ENCODE measurements around the gene PPP2R5A. TPM values are rescaled to one million over a fixed set of nuclear protein-coding genes. Genes with fewer than 3 reads are reported as not detected.
A peak's percentile ranks its signal among the peaks of the same experiment; 100 is the strongest.

The PPP2R5A gene
- total RNA-seq, 2 experiments from 2014 or later = 32.9 to 34.3 TPM

DNA sequence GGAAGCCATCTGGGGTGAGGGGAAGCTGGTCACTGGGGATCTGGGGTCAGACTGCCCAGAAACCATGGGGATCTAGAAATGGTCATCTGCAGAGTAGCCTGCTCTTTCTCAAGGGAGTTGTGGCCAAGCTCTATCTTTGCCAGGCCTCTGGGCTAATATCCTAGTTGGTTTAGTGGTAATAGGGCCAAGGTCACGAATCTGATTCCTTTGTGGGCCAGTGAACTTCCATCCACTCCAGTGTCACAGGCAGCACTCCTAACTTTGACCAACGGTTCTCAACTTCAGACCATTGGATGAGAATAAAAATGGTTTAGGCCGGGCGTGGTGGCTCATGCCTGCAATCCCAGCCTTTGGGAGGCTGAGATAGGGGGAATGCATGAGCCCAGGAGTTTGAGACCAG, 28.1 kb upstream of the PPP2R5A start:
- peaks cover 7% of the 10 kb centered on the region for H3K36me3 Mint-ChIP-seq
- no peak overlapping the region for H3K4me3 Mint-ChIP-seq
- H3K9me3 Mint-ChIP-seq = peaks cover 5% of the 10 kb centered on the region
- peaks cover 35% of the 10 kb centered on the region for H3K4me1 Mint-ChIP-seq
- H3K27me3 Mint-ChIP-seq = no peaks in the 10 kb centered on the region
- no peak for DNase-seq
- no peak overlapping the region for H3K27ac Mint-ChIP-seq

DNA sequence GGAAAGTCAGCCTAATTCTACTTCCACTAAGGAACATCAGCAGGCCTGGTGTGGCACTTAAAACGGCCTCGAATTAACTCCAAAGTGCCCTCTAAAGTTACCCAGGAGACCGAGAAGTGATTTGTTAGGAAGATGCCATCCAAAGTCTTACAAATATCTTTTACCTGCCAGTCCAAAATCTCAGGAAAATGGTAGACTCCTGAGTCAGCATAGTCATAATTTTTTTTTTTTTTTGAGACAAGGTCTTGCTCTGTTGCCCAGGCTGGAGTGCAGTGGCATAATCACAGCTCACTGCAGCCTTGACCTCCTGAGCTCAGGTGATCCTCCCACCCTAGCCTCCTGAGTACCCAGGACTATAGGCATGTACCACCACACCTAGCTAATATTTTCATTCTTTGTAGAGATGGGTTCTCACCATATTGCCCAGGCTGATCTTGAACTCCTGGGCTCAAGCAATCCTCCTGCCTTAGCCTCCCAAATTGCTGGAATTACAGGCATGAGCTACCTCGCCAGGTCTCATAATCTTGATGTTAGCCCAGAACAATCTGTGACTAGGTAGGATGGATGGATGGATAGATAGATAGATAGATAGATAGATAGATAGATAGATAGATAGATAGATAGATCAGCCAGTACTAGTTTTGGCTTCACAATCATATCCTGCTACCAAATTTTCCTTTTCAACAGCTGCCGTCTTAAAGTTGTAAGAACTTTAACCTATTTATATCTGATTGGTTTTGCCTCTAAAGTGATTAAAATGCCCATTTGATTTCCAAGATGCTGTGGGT, 25.3 kb upstream of the PPP2R5A start:
- H3K4me3 Mint-ChIP-seq = no peak overlapping the region
- H3K27me3 Mint-ChIP-seq = no peaks in the 10 kb centered on the region
- peaks cover 4% of the 10 kb centered on the region for H3K9me3 Mint-ChIP-seq
- peaks cover 25% of the 10 kb centered on the region for H3K4me1 Mint-ChIP-seq
- peaks cover 7% of the 10 kb centered on the region for H3K36me3 Mint-ChIP-seq
- DNase-seq = no peak
- no peak overlapping the region for H3K27ac Mint-ChIP-seq

DNA sequence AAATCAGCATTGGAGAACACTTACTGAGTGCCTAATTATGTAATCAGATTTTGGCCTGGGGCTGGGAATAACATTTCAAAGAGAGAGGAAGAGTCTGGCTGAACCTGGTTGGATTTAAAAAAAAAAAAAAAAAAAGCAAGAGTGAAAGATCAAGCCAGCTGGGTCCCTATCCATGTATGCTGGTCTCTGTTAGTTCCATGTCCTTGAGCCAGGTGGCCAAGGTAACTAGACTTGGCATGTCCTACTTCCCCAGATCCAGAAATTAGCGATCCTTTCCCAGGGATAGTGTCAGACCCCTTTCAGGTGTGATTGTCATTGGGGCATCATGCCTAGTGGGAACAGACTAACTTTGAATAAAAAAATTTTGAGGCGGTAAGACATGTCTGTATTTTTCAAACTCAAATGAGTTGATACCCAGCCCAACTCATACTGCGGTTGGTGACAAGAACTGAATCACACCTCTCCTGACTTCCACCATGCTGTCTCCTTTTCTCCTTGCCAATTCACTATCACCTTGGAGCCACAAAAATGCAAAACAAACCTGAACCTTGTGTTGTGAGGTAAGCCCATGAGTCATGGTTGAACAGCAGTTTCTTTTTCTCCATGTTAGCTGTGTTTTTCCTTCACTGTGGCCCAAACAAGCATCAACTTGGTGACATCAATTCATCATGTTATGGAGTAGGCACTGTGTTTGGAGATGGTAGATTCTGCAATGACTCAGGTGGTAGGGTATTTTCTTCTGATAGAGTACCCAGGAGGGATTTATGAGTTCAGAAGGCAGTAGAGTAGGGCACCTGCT, 24.5 kb upstream of the PPP2R5A start:
- no peak overlapping the region for H3K4me3 Mint-ChIP-seq
- H3K9me3 Mint-ChIP-seq = no peaks in the 10 kb centered on the region
- H3K27ac Mint-ChIP-seq = no peak overlapping the region
- no peak for DNase-seq
- H3K36me3 Mint-ChIP-seq = peaks cover 2% of the 10 kb centered on the region
- peaks cover 17% of the 10 kb centered on the region for H3K4me1 Mint-ChIP-seq
- no peaks in the 10 kb centered on the region for H3K27me3 Mint-ChIP-seq

DNA sequence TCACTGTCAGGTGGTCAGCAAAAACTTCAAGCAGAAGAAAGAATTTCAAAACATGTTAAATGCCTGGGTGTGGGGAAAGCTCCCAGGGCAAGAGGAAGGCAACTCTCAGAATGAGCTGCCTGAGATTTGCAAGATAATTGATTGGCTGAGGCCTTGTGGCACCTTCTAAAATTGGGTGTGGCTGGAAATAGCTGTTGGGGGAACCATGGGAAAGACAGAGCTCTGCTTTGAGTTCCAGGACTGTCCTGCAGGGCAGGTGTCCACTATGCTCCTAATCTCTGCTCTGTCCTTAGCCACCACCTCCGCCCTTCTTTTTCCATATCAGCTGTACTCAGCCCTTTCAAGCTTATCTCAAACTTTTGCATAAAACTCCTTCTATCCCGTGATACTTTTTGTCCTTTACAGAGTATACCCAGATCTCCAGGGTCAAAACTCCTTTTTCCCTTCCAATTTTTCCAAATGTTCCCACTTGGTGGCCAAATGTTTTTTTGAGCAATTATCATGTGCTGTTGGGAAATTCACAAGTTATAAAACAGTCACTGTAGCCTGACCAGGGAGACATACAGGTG, 23.8 kb upstream of the PPP2R5A start:
- no peak overlapping the region for H3K4me3 Mint-ChIP-seq
- DNase-seq = no peak
- no peak overlapping the region for H3K27ac Mint-ChIP-seq
- H3K9me3 Mint-ChIP-seq = no peaks in the 10 kb centered on the region
- H3K36me3 Mint-ChIP-seq = peaks cover 2% of the 10 kb centered on the region
- H3K27me3 Mint-ChIP-seq = no peaks in the 10 kb centered on the region
- H3K4me1 Mint-ChIP-seq = peaks cover 10% of the 10 kb centered on the region

GRCh38 chr1:212267017-212267416, 18.2 kb upstream of the PPP2R5A start:
- H3K36me3 Mint-ChIP-seq = no peaks in the 10 kb centered on the region
- no peaks in the 10 kb centered on the region for H3K27me3 Mint-ChIP-seq
- H3K9me3 Mint-ChIP-seq = no peaks in the 10 kb centered on the region
- H3K4me1 Mint-ChIP-seq = no peaks in the 10 kb centered on the region
- no peak overlapping the region for H3K27ac Mint-ChIP-seq
- H3K4me3 Mint-ChIP-seq = no peak overlapping the region
- no peak for DNase-seq

DNA sequence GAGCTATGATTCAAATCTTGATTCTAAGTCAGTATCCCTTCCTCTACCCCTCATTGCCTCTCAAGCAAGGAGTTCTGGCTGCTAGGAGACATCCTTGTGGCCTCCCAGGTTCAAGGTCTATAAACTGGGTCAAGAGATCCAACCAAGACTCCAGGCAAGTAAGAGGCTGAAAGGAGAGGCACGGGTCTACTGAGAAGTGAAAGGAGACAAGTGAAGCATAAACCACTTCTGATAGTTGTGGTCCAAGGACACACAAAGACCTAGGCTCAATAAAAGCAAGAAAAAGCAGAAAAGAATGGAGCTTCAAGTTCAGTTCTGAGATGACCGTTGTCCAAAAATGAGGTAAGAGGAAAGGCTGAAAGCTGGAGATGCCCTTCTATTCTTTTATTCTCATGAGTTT, 17.8 kb upstream of the PPP2R5A start:
- H3K4me1 Mint-ChIP-seq = no peaks in the 10 kb centered on the region
- H3K9me3 Mint-ChIP-seq = no peaks in the 10 kb centered on the region
- no peak for DNase-seq
- H3K27me3 Mint-ChIP-seq = no peaks in the 10 kb centered on the region
- H3K4me3 Mint-ChIP-seq = no peak overlapping the region
- H3K36me3 Mint-ChIP-seq = no peaks in the 10 kb centered on the region
- H3K27ac Mint-ChIP-seq = no peak overlapping the region

GRCh38 chr1:212269306-212269705, 15.9 kb upstream of the PPP2R5A start:
- no peak overlapping the region for H3K27ac Mint-ChIP-seq
- H3K36me3 Mint-ChIP-seq = no peaks in the 10 kb centered on the region
- H3K4me3 Mint-ChIP-seq = no peak overlapping the region
- H3K4me1 Mint-ChIP-seq = no peaks in the 10 kb centered on the region
- H3K27me3 Mint-ChIP-seq = no peaks in the 10 kb centered on the region
- no peaks in the 10 kb centered on the region for H3K9me3 Mint-ChIP-seq
- DNase-seq = no peak

GRCh38 chr1:212270564-212270963, 14.6 kb upstream of the PPP2R5A start:
- H3K36me3 Mint-ChIP-seq = no peaks in the 10 kb centered on the region
- no peaks in the 10 kb centered on the region for H3K9me3 Mint-ChIP-seq
- H3K4me1 Mint-ChIP-seq = no peaks in the 10 kb centered on the region
- no peaks in the 10 kb centered on the region for H3K27me3 Mint-ChIP-seq
- H3K27ac Mint-ChIP-seq = no peak overlapping the region
- no peak overlapping the region for H3K4me3 Mint-ChIP-seq
- DNase-seq = no peak

DNA sequence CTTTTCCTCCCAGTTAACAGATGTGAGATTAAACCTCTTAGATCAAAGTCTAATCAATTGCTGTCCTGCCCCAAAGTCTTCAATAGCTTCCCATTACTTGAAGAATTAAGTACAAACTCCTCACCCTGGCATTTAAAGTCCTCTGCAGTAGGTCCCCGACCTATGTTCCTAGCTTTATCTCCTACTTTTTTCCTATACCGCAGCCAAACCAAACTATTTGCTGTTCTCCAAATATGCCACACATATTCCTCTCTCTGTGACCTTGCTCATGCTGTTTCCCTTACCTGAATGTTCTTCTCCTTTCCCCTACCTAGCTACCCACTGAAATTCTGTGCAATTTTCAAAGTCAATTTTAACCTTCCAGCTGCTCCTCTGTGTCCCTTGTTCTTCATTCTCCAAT, 14.0 kb upstream of the PPP2R5A start:
- Mint-ChIP-seq H3K4me3 (no peak overlapping the region), H3K27ac (no peak overlapping the region), H3K9me3 (no peaks in the 10 kb centered on the region), H3K27me3 (no peaks in the 10 kb centered on the region), H3K4me1 (no peaks in the 10 kb centered on the region), H3K36me3 (no peaks in the 10 kb centered on the region)
- no peak for DNase-seq

GRCh38 chr1:212271823-212272485, 13.3 kb upstream of the PPP2R5A start:
- Mint-ChIP-seq H3K27me3 (no peaks in the 10 kb centered on the region), H3K36me3 (no peaks in the 10 kb centered on the region), H3K4me1 (no peaks in the 10 kb centered on the region), H3K4me3 (no peak overlapping the region), H3K9me3 (no peaks in the 10 kb centered on the region), H3K27ac (no peak overlapping the region)
- no peak for DNase-seq

- DNase-seq = no peak
- H3K36me3 Mint-ChIP-seq = no peaks in the 10 kb centered on the region
- H3K9me3 Mint-ChIP-seq = no peaks in the 10 kb centered on the region
- H3K27me3 Mint-ChIP-seq = no peaks in the 10 kb centered on the region
- H3K4me1 Mint-ChIP-seq = peaks cover 15% of the 10 kb centered on the region
- H3K4me3 Mint-ChIP-seq = no peak overlapping the region
- H3K27ac Mint-ChIP-seq = no peak overlapping the region
These were observed 3.6 kb upstream of the PPP2R5A start for GRCh38 chr1:212281590-212281989.

GRCh38 chr1:212283741-212284140, 1.5 kb upstream of the PPP2R5A start:
- Mint-ChIP-seq H3K4me3 (peak overlapping the region; percentile 95), H3K27me3 (no peaks in the 10 kb centered on the region), H3K4me1 (peaks cover 24% of the 10 kb centered on the region), H3K27ac (peak overlapping the region; percentile 97), H3K36me3 (peaks cover 3% of the 10 kb centered on the region), H3K9me3 (no peaks in the 10 kb centered on the region)
- DNase-seq = no peak

DNA sequence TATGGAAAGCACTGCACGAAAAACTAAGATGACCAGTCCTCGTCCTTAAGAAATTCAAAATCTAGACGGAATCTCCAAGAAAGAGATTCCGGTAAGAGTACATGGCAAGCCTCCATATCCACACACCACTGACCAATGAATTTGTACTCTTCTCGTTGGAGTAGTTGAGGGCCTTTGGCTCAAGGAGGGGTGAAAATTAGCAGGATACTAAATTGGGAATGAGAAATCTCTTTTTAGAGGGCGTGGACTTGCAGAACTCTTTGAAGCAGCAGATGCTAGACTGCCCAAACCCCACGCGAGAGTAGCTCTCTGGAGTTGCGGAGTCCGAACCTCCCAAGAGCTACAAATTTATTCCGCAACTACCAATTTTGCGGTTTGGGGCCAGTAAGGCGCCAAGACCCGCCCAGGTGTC, 872 bp upstream of the PPP2R5A start:
- H3K9me3 Mint-ChIP-seq = no peaks in the 10 kb centered on the region
- no peaks in the 10 kb centered on the region for H3K27me3 Mint-ChIP-seq
- no peak for DNase-seq
- H3K27ac Mint-ChIP-seq = peak overlapping the region; percentile 97
- H3K4me3 Mint-ChIP-seq = peak overlapping the region; percentile 95
- H3K36me3 Mint-ChIP-seq = peaks cover 6% of the 10 kb centered on the region
- peaks cover 28% of the 10 kb centered on the region for H3K4me1 Mint-ChIP-seq

DNA sequence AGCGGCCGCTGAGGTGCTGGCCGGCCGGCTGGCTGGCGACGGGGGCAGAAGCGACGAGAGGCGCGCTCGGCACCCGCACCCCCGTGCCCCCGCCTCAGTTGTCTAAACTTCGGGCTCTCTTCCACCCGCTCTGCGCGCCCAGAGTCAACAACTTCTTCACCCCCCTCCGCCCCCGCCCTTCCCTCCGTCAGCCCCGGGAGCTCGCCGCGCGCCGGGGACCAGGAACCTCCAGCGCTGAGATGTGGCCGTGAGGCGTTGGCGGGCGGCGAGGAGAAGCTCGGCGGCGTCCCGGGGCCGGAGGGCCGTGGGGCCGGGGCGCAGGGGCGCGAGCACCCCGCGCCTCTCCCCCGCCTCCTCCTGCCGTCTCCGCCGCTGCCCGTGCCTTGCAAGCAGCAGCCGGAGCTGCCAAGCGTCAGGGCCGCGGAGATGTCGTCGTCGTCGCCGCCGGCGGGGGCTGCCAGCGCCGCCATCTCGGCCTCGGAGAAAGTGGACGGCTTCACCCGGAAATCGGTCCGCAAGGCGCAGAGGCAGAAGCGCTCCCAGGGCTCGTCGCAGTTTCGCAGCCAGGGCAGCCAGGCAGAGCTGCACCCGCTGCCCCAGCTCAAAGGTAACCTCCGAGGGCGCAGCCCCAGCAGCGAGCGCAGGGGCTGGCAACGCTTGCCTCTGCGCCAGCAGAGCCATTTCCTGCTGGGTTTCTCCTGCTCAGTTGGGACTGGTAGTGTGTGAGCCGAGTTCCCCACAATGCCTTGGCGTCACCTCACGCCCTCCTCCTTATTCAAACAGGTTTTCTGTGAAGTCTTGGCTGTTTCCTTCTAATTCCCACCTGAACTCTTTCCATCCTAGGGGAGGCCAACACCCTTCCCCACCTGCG, 710 bp downstream of the PPP2R5A start:
- Mint-ChIP-seq H3K4me3 (peak overlapping the region; percentile 100), H3K4me1 (peaks cover 39% of the 10 kb centered on the region), H3K36me3 (peaks cover 10% of the 10 kb centered on the region), H3K27ac (peak overlapping the region; percentile 96), H3K9me3 (no peaks in the 10 kb centered on the region), H3K27me3 (no peaks in the 10 kb centered on the region)
- DNase-seq = peak; percentile 79
